Measurements from ENCODE around the gene KCMF1.

DNA sequence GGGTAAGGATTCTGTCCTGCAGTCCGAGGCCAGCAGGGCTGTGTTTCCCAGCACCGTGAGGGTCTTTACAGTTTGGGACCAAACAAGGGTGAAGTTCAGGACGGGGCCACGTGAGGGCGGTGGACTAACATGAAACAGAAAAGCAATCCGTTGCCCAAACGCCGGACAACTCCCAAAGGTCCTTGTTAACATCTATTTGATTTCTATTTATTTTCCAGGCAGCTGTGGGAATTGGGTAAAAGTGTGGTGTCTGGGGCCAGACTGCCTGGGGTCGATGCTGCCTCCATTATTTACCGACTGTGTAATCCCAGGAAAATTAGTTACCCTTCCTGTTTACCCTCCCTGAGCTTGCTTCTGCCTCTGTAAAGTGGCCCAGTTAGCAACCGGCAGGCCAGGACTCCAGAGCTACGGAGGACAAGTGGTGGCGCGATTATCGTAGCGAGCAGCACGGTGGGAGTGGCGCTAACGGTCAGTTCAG is 96.0 kb downstream of the KCMF1 start:
- TF ChIP-seq, protein P1, sequence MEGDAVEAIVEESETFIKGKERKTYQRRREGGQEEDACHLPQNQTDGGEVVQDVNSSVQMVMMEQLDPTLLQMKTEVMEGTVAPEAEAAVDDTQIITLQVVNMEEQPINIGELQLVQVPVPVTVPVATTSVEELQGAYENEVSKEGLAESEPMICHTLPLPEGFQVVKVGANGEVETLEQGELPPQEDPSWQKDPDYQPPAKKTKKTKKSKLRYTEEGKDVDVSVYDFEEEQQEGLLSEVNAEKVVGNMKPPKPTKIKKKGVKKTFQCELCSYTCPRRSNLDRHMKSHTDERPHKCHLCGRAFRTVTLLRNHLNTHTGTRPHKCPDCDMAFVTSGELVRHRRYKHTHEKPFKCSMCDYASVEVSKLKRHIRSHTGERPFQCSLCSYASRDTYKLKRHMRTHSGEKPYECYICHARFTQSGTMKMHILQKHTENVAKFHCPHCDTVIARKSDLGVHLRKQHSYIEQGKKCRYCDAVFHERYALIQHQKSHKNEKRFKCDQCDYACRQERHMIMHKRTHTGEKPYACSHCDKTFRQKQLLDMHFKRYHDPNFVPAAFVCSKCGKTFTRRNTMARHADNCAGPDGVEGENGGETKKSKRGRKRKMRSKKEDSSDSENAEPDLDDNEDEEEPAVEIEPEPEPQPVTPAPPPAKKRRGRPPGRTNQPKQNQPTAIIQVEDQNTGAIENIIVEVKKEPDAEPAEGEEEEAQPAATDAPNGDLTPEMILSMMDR (IDR thresholded peaks at IDR 0.05), result peak; percentile 92
- TF ChIP-seq, protein P2, sequence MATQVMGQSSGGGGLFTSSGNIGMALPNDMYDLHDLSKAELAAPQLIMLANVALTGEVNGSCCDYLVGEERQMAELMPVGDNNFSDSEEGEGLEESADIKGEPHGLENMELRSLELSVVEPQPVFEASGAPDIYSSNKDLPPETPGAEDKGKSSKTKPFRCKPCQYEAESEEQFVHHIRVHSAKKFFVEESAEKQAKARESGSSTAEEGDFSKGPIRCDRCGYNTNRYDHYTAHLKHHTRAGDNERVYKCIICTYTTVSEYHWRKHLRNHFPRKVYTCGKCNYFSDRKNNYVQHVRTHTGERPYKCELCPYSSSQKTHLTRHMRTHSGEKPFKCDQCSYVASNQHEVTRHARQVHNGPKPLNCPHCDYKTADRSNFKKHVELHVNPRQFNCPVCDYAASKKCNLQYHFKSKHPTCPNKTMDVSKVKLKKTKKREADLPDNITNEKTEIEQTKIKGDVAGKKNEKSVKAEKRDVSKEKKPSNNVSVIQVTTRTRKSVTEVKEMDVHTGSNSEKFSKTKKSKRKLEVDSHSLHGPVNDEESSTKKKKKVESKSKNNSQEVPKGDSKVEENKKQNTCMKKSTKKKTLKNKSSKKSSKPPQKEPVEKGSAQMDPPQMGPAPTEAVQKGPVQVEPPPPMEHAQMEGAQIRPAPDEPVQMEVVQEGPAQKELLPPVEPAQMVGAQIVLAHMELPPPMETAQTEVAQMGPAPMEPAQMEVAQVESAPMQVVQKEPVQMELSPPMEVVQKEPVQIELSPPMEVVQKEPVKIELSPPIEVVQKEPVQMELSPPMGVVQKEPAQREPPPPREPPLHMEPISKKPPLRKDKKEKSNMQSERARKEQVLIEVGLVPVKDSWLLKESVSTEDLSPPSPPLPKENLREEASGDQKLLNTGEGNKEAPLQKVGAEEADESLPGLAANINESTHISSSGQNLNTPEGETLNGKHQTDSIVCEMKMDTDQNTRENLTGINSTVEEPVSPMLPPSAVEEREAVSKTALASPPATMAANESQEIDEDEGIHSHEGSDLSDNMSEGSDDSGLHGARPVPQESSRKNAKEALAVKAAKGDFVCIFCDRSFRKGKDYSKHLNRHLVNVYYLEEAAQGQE (IDR thresholded peaks at IDR 0.05; ENCODE audit: insufficient read depth in 1 of 2, low read depth in 2 of 2, low read length in 1 of 2), result no peak
- TF ChIP-seq SIN3A (IDR thresholded peaks at IDR 0.05; ENCODE audit: borderline replicate concordance, insufficient read depth, low read depth, low read length) (no peak), POLR2AphosphoS5 (IDR thresholded peaks at IDR 0.05; ENCODE audit: low read depth, low read length) (no peak), TCF7L2 (IDR thresholded peaks at IDR 0.05; ENCODE audit: low read depth, low read length) (no peak)
